ENCODE data around the gene ZNF331.
A peak's percentile ranks its signal among the peaks of the same experiment; 100 is the strongest.

Gene ZNF331

DNA sequence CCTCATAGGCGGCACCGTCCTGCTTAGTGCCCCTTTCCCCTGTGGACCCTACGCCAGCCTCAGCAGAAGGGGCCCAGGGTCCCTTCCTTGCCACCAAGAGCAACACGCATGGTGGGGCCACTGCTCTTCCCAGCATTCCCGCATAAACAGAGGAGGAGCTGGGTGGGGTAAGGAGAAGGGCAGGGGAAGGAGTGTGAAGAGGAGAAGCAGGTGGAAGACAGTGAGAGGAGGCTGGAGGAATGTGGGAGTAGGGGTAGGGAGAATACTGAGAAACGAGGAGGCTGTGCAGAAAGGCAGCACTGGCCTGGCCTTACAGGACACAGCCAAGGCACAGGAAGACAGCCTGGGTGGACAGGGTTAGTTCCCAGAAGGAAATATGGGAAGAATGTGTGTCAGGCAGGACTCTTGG is 43.9 kb downstream of the ZNF331 start:
- Histone ChIP-seq H3K4me3 (ENCODE audit: low read length in 2 of 2) (peak overlapping the region in 1 of 2 donors; percentile 21), H3K4ac (ENCODE audit: low read length) (no peak overlapping the region), H2AK5ac (ENCODE audit: low read depth, low read length) (no peak overlapping the region), H3K9me3 (replicated peaks in 1 of 2; ENCODE audit: control insufficient read depth in 2 of 2, insufficient read depth in 1 of 2, low read depth in 1 of 2, low read length in 2 of 2) (peaks cover 22% of the 10 kb centered on the region in 2 donors), H4K91ac (ENCODE audit: low read depth, low read length, poor library complexity) (no peak overlapping the region), H3K27me3 (ENCODE audit: control insufficient read depth in 3 of 3, insufficient read depth in 3 of 3, low read depth in 1 of 3, low read length in 3 of 3) (no peaks in the 10 kb centered on the region), H3K4me2 (ENCODE audit: insufficient read depth, low read length, poor library complexity, severe bottlenecking) (no peak overlapping the region), H3K23ac (ENCODE audit: low read depth, low read length, poor library complexity) (peak overlapping the region; percentile 91), H2AFZ (ENCODE audit: low read length) (no peak overlapping the region), H3K9ac (ENCODE audit: low read depth, low read length, poor library complexity) (no peak overlapping the region), H3K4me1 (ENCODE audit: control insufficient read depth in 2 of 2, insufficient read depth in 1 of 2, low read depth in 1 of 2, low read length in 2 of 2) (no peaks in the 10 kb centered on the region), H3K27ac (replicated peaks; ENCODE audit: low read length) (no peak overlapping the region), H3K79me1 (ENCODE audit: low read depth, low read length) (no peaks in the 10 kb centered on the region), H2BK5ac (ENCODE audit: low read length) (no peak overlapping the region), H2BK120ac (ENCODE audit: low read depth, low read length) (no peak overlapping the region), H3K14ac (ENCODE audit: low read length) (no peak overlapping the region), H2BK15ac (ENCODE audit: low read length) (peak overlapping the region; percentile 49), H4K8ac (ENCODE audit: low read depth, low read length) (no peak overlapping the region), H3K36me3 (replicated peaks in 1 of 2; ENCODE audit: control insufficient read depth in 2 of 2, insufficient read depth in 2 of 2, low read length in 2 of 2) (peaks cover 17 to 30% of the 10 kb centered on the region in 2 donors), H3K18ac (ENCODE audit: low read length) (peak overlapping the region; percentile 27), H2BK12ac (ENCODE audit: low read length) (no peak overlapping the region)
- DNase-seq (ENCODE audit: low spot score): no peak
- no CpG with 5 or more reads among the region's 6 CpGs for WGBS, 2 donors (ENCODE audit: extremely low coverage in 2 of 2, insufficient read length in 2 of 2, insufficient replicate concordance in 1 of 2)

DNA sequence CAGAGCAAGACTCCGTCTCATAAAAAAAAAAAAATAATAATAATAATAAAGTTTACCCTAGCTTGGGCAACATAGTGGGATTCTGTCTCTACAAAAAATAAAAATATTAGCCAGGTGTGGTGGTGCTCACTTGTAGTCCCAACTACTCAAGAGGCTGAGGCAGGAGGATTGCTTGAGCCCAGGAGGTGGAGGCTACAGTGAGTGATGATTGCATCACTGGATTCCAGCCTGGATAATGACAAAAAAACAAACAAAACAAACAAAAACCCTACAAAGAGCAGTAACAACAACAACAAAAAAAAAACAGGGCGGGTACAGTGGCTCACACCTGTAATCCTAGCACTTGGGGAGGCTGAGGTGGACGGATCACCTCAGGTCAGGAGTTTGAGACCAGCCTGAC is 45.2 kb downstream of the ZNF331 start:
- H2BK12ac ChIP-seq (ENCODE audit: low read length): no peak overlapping the region
- H3K9ac ChIP-seq (ENCODE audit: low read depth, low read length, poor library complexity): no peak overlapping the region
- no peak overlapping the region for H3K4me3 ChIP-seq (ENCODE audit: low read length in 2 of 2)
- H3K9me3 ChIP-seq (replicated peaks in 1 of 2; ENCODE audit: control insufficient read depth in 2 of 2, insufficient read depth in 1 of 2, low read depth in 1 of 2, low read length in 2 of 2): peaks cover 9% of the 10 kb centered on the region in 2 donors
- no peak overlapping the region for H3K14ac ChIP-seq (ENCODE audit: low read length)
- no peak overlapping the region for H3K4me2 ChIP-seq (ENCODE audit: insufficient read depth, low read length, poor library complexity, severe bottlenecking)
- H2BK5ac ChIP-seq (ENCODE audit: low read length): no peak overlapping the region
- H4K8ac ChIP-seq (ENCODE audit: low read depth, low read length): no peak overlapping the region
- no peak overlapping the region for H2AFZ ChIP-seq (ENCODE audit: low read length)
- no peaks in the 10 kb centered on the region for H3K27me3 ChIP-seq (ENCODE audit: control insufficient read depth in 3 of 3, insufficient read depth in 3 of 3, low read depth in 1 of 3, low read length in 3 of 3)
- no peaks in the 10 kb centered on the region for H3K4me1 ChIP-seq (ENCODE audit: control insufficient read depth in 2 of 2, insufficient read depth in 1 of 2, low read depth in 1 of 2, low read length in 2 of 2)
- no peak overlapping the region for H3K4ac ChIP-seq (ENCODE audit: low read length)
- H3K36me3 ChIP-seq (replicated peaks in 1 of 2; ENCODE audit: control insufficient read depth in 2 of 2, insufficient read depth in 2 of 2, low read length in 2 of 2): peaks cover 4 to 17% of the 10 kb centered on the region in 2 donors
- H2BK120ac ChIP-seq (ENCODE audit: low read depth, low read length): no peak overlapping the region
- WGBS, 2 donors (ENCODE audit: extremely low coverage in 2 of 2, insufficient read length in 2 of 2, insufficient replicate concordance in 1 of 2): no CpG with 5 or more reads among the region's 3 CpGs
- H2BK15ac ChIP-seq (ENCODE audit: low read length): no peak overlapping the region
- DNase-seq (ENCODE audit: low spot score): no peak
- H3K23ac ChIP-seq (ENCODE audit: low read depth, low read length, poor library complexity): no peak overlapping the region
- no peaks in the 10 kb centered on the region for H3K79me1 ChIP-seq (ENCODE audit: low read depth, low read length)
- no peak overlapping the region for H3K27ac ChIP-seq (replicated peaks; ENCODE audit: low read length)
- no peak overlapping the region for H4K91ac ChIP-seq (ENCODE audit: low read depth, low read length, poor library complexity)
- no peak overlapping the region for H2AK5ac ChIP-seq (ENCODE audit: low read depth, low read length)
- H3K18ac ChIP-seq (ENCODE audit: low read length): no peak overlapping the region

DNA sequence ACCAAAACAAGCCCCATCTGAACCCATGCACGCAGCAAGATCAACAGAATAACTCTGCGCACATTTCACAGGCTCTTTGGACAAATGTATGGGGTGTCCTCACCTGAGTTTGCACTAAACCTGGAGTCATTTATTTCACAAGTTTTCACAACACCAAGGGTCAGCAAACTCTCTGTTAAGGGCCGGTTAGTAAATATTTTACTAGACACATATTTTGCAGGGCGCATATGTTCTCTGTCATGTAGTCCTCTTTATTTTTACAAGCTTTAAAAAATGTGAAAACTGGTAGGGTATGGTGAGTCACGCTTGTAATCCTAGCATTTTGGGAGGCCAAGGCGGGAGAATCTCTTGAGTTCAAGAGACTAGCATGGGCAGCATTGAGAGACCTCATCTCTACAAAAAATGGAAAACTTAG is 48.3 kb downstream of the ZNF331 start:
- H3K4me3 ChIP-seq (ENCODE audit: low read length in 2 of 2): no peak overlapping the region
- no peak overlapping the region for H2BK120ac ChIP-seq (ENCODE audit: low read depth, low read length)
- peaks cover 0 to 4% of the 10 kb centered on the region in 2 donors for H3K9me3 ChIP-seq (replicated peaks in 1 of 2; ENCODE audit: control insufficient read depth in 2 of 2, insufficient read depth in 1 of 2, low read depth in 1 of 2, low read length in 2 of 2)
- no peak overlapping the region for H3K14ac ChIP-seq (ENCODE audit: low read length)
- no peaks in the 10 kb centered on the region for H3K79me1 ChIP-seq (ENCODE audit: low read depth, low read length)
- H2AK5ac ChIP-seq (ENCODE audit: low read depth, low read length): no peak overlapping the region
- H3K27ac ChIP-seq (replicated peaks; ENCODE audit: low read length): no peak overlapping the region
- no peak overlapping the region for H3K9ac ChIP-seq (ENCODE audit: low read depth, low read length, poor library complexity)
- H3K27me3 ChIP-seq (ENCODE audit: control insufficient read depth in 3 of 3, insufficient read depth in 3 of 3, low read depth in 1 of 3, low read length in 3 of 3): no peaks in the 10 kb centered on the region
- H3K4ac ChIP-seq (ENCODE audit: low read length): no peak overlapping the region
- H2AFZ ChIP-seq (ENCODE audit: low read length): no peak overlapping the region
- H3K4me1 ChIP-seq (ENCODE audit: control insufficient read depth in 2 of 2, insufficient read depth in 1 of 2, low read depth in 1 of 2, low read length in 2 of 2): no peaks in the 10 kb centered on the region
- H2BK5ac ChIP-seq (ENCODE audit: low read length): no peak overlapping the region
- WGBS, 2 donors (ENCODE audit: extremely low coverage in 2 of 2, insufficient read length in 2 of 2, insufficient replicate concordance in 1 of 2): no CpG with 5 or more reads among the region's 6 CpGs
- no peak overlapping the region for H3K4me2 ChIP-seq (ENCODE audit: insufficient read depth, low read length, poor library complexity, severe bottlenecking)
- no peak overlapping the region for H3K23ac ChIP-seq (ENCODE audit: low read depth, low read length, poor library complexity)
- H4K8ac ChIP-seq (ENCODE audit: low read depth, low read length): no peak overlapping the region
- H2BK15ac ChIP-seq (ENCODE audit: low read length): no peak overlapping the region
- no peak overlapping the region for H4K91ac ChIP-seq (ENCODE audit: low read depth, low read length, poor library complexity)
- no peak for DNase-seq (ENCODE audit: low spot score)
- no peaks in the 10 kb centered on the region for H3K36me3 ChIP-seq (replicated peaks in 1 of 2; ENCODE audit: control insufficient read depth in 2 of 2, insufficient read depth in 2 of 2, low read length in 2 of 2)
- no peak overlapping the region for H3K18ac ChIP-seq (ENCODE audit: low read length)
- H2BK12ac ChIP-seq (ENCODE audit: low read length): no peak overlapping the region

DNA sequence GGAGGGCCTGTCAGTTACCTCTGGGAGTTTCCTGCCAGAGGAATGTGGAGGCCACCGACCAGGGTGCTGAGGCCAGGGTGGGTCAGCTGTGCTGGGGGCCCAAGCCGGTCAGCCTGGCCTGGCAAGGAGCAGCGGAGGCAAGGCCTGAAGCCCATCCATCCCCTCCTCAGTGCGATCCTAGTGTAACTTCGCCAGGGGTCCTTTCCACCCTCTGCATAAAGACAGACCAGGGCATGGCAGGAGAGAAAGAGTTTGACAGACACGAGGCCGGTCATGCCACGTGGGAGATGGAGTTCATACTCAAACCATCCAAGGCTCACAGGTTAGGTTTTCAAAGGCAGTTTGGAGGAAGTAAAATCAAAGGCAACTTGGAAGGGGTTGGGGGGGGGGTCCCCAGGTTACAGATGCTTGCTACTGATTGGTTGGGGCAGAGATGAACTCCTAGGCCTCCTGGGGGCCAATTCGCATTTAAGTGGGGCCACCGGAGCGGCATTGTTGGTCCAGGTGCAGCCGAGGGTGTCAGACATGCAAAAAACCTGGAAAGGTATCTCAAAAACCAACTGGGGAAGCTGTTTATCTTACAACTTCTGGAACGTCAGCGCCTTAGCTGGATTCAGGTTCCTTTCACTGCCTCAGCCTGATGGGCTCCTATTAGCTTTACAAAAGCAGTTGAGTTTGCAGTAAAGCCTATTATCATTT is 57.0 kb downstream of the ZNF331 start:
- WGBS, 2 donors (ENCODE audit: extremely low coverage in 2 of 2, insufficient read length in 2 of 2, insufficient replicate concordance in 1 of 2): no CpG with 5 or more reads among the region's 14 CpGs
- no peak overlapping the region for H3K27ac ChIP-seq (replicated peaks; ENCODE audit: low read length)

More for the DNA sequence above, 57.0 kb downstream of the ZNF331 start:
- H3K14ac ChIP-seq (ENCODE audit: low read length): no peak overlapping the region
- H3K4me2 ChIP-seq (ENCODE audit: insufficient read depth, low read length, poor library complexity, severe bottlenecking): no peak overlapping the region
- no peaks in the 10 kb centered on the region for H3K4me1 ChIP-seq (ENCODE audit: control insufficient read depth in 2 of 2, insufficient read depth in 1 of 2, low read depth in 1 of 2, low read length in 2 of 2)
- no peaks in the 10 kb centered on the region for H3K27me3 ChIP-seq (ENCODE audit: control insufficient read depth in 3 of 3, insufficient read depth in 3 of 3, low read depth in 1 of 3, low read length in 3 of 3)
- peak overlapping the region; percentile 6 for H2AK5ac ChIP-seq (ENCODE audit: low read depth, low read length)
- H3K18ac ChIP-seq (ENCODE audit: low read length): peak overlapping the region; percentile 87
- peak overlapping the region; percentile 53 for H4K91ac ChIP-seq (ENCODE audit: low read depth, low read length, poor library complexity)
- H3K9ac ChIP-seq (ENCODE audit: low read depth, low read length, poor library complexity): no peak overlapping the region
- H2BK12ac ChIP-seq (ENCODE audit: low read length): peak overlapping the region; percentile 41
- H2BK15ac ChIP-seq (ENCODE audit: low read length): no peak overlapping the region
- no peak overlapping the region for H2BK5ac ChIP-seq (ENCODE audit: low read length)
- no peaks in the 10 kb centered on the region for H3K9me3 ChIP-seq (replicated peaks in 1 of 2; ENCODE audit: control insufficient read depth in 2 of 2, insufficient read depth in 1 of 2, low read depth in 1 of 2, low read length in 2 of 2)
- peak overlapping the region; percentile 97 for H3K23ac ChIP-seq (ENCODE audit: low read depth, low read length, poor library complexity)
- H3K4ac ChIP-seq (ENCODE audit: low read length): no peak overlapping the region
- H2AFZ ChIP-seq (ENCODE audit: low read length): peak overlapping the region; percentile 33
- no peak overlapping the region for H3K4me3 ChIP-seq (ENCODE audit: low read length in 2 of 2)
- no peak for DNase-seq (ENCODE audit: low spot score)
- H3K36me3 ChIP-seq (replicated peaks in 1 of 2; ENCODE audit: control insufficient read depth in 2 of 2, insufficient read depth in 2 of 2, low read length in 2 of 2): no peaks in the 10 kb centered on the region
- H4K8ac ChIP-seq (ENCODE audit: low read depth, low read length): peak overlapping the region; percentile 93
- H3K79me1 ChIP-seq (ENCODE audit: low read depth, low read length): no peaks in the 10 kb centered on the region
- no peak overlapping the region for H2BK120ac ChIP-seq (ENCODE audit: low read depth, low read length)
